ENCODE data around the gene PUM1.
"Not testable (repeated sequence)": the region's sequence is repeated elsewhere in the genome, so short reads cannot be mapped to it uniquely, and the experiment has no call there.

Gene PUM1

DNA sequence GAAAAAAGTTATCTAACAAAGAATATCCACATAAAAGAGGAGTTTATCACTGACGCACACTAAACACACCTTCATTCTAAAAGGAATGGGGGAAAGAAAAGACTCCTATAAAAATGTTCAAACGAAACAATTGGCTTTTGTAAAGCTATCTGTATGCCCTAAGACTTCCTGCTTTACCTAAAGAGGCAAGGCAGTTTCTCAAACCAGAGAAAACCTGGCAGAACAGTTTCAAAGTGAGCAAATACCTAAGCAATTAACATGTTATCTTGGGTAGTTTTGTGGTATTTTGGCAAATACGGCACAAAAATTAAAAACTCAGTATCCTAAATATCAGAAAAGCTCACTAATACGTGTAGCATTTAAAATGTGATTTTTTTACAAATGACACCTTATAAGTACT lies 1.9 kb downstream of the PUM1 start:
- no peak for DNase-seq (ENCODE audit: extremely low spot score)
- ChIA-PET POLR2A (interaction anchor here (0.6 kb wide), 1 partner anchor 144 kb away, joined by 3 read pairs; no protein-coding TSS in a partner anchor), CTCF (no interaction called here)
- TF ChIP-seq, protein P1, sequence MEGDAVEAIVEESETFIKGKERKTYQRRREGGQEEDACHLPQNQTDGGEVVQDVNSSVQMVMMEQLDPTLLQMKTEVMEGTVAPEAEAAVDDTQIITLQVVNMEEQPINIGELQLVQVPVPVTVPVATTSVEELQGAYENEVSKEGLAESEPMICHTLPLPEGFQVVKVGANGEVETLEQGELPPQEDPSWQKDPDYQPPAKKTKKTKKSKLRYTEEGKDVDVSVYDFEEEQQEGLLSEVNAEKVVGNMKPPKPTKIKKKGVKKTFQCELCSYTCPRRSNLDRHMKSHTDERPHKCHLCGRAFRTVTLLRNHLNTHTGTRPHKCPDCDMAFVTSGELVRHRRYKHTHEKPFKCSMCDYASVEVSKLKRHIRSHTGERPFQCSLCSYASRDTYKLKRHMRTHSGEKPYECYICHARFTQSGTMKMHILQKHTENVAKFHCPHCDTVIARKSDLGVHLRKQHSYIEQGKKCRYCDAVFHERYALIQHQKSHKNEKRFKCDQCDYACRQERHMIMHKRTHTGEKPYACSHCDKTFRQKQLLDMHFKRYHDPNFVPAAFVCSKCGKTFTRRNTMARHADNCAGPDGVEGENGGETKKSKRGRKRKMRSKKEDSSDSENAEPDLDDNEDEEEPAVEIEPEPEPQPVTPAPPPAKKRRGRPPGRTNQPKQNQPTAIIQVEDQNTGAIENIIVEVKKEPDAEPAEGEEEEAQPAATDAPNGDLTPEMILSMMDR (IDR thresholded peaks at IDR 0.05; ENCODE audit: control extremely low read depth, extremely low read depth, low read depth, missing control alignments), result no peak

DNA sequence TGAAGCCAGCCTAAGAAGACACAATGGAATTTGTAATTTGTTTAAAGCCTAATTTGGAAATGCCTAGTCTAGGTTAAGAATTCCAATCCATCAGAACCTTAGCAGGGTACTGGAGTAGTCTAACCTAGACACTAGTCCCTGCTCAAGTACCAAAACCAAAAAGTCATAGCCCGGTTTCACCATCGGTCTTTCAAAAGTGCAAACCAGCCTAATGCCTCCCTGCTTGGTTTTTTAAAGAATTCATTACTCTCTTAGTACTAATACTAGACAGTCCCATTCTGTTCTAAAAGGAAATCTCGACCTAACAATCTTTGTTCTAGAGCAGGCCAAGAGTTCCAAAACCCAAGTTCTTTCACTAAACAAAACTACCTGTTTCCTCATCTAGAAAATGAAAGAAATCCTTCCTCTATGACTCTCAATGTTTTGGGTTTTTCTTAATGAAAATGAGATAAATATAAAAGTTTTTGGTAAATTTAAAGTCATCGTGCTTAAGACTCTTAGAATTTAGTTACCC lies 2.6 kb downstream of the PUM1 start:
- ChIA-PET CTCF (no interaction called here), POLR2A (interaction anchor here (0.6 kb wide), 1 partner anchor 48 kb away, joined by 5 read pairs; no protein-coding TSS in a partner anchor)
- DNase-seq (ENCODE audit: extremely low spot score), result no peak

DNA sequence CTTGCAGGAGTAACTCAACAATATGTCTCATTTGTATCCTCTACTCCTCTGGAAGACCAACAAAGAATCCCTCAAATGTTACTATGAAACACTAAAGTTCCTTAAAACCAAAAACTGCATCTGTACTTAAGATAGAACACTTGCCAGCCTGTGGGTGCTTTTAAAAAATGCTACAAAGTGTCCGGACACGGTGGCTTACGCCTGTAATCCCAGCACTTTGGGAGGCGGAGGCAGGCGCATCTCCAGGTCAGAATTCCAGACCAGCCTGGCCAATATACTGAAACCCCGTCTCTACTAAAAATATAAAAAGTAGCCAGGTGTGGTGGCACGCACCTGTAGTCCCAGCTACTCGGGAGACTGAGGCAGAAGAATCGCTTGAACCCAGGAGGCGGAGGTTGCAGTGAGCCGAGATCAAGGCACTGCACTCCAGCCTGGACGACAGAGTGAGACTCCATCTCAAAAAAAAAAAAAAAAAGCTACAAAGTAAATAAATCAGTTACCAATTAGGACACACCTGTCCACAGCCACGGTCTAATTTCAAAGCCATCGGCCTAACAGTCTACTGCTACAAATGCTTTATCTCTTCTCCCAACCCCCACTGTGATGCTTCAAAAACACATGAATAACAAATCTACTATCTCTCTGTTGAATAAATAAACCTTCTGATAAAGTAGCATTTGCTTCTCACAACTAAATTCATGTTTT lies 3.2 kb downstream of the PUM1 start:
- not testable (repeated sequence) for DNase-seq (ENCODE audit: extremely low spot score)
- ChIA-PET POLR2A (interaction anchor here (0.6 kb wide), 2 partner anchors 33 to 48 kb away, joined by 4 to 5 read pairs; no protein-coding TSS in a partner anchor), CTCF (interaction anchor here (1.0 kb wide), 1 partner anchor 22 kb away, joined by 3 read pairs; no protein-coding TSS in a partner anchor)

More for the DNA sequence above, 2.6 kb downstream of the PUM1 start:
- TF ChIP-seq, protein P1 (IDR thresholded peaks at IDR 0.05; ENCODE audit: control extremely low read depth, extremely low read depth, low read depth, missing control alignments), result no peak

DNA sequence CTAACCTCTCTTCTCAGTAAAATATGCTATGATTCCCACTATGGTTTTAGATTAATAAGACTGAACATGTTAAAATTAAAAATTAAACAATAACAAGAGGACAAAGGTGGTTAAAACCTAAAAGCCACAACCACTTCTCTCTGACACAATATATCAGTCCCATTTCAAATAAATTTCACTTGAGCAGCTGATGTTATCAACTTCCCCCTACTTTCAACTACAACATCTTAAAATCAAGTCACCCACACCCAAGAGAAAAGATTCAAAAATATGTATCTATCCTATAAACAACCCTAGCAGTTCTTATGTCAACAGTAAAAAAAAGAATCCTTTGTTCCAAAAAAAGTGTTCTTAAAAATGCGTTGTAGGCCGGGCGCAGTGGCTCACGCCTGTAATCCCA lies 7.5 kb downstream of the PUM1 start:
- TF ChIP-seq, protein P1 (IDR thresholded peaks at IDR 0.05; ENCODE audit: control extremely low read depth, extremely low read depth, low read depth, missing control alignments), result no peak
- DNase-seq (ENCODE audit: extremely low spot score), result no peak
- ChIA-PET CTCF (no interaction called here), POLR2A (no interaction called here)

DNA sequence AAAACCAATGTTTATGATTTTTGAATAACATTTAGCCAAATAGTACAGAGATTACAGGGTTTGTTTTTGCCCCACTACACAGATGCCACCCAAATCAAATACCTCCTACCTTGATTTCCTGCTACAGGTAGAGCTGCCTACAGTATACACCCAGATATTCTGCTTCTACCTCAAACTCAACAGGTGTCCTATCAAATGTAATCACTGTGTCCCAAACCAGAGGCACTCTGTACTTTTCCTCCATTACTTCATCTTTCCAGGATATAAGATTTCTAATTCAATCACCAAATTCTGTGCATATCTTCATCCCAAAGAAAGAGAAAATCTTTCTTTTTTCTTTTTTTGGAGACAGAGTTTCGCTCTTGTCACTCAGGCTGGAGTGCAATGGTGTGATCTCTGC lies 9.6 kb downstream of the PUM1 start:
- ChIA-PET POLR2A (interaction anchor here (0.6 kb wide), 1 partner anchor 52 kb away, joined by 7 read pairs; no protein-coding TSS in a partner anchor), CTCF (interaction anchor here (1.4 to 2.0 kb wide), 2 partner anchors 10 to 54 kb away, joined by 3 to 5 read pairs; partner anchors contain the start of gene PUM1)
- no peak for DNase-seq (ENCODE audit: extremely low spot score)
- TF ChIP-seq, protein P1 (IDR thresholded peaks at IDR 0.05; ENCODE audit: control extremely low read depth, extremely low read depth, low read depth, missing control alignments), result no peak

DNA sequence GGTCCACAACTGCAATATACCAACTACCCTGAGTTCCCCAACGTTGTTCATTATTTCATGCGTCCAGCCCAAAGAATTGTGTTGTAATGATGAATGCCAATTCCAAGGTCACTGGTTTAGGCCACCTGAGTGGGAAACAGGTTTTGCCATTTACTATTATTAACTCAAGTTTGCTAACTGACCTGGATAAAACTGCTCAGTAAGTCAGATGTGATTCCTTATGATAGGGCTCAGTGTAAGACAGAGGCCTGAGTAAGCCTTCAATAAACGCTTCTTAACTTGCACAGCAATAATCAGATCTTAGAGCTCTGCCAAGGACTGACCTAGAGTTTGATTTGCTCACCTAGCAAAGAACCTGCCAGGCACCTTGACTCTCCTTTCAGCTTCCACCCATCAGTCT lies 10.0 kb downstream of the PUM1 start:
- DNase-seq (ENCODE audit: extremely low spot score), result no peak
- CTCF ChIA-PET, result interaction anchor here (1.4 to 2.0 kb wide), 2 partner anchors 10 to 54 kb away, joined by 3 to 5 read pairs; partner anchors contain the start of gene PUM1
- TF ChIP-seq, protein P1 (IDR thresholded peaks at IDR 0.05; ENCODE audit: control extremely low read depth, extremely low read depth, low read depth, missing control alignments), result no peak
- POLR2A ChIA-PET, result no interaction called here

DNA sequence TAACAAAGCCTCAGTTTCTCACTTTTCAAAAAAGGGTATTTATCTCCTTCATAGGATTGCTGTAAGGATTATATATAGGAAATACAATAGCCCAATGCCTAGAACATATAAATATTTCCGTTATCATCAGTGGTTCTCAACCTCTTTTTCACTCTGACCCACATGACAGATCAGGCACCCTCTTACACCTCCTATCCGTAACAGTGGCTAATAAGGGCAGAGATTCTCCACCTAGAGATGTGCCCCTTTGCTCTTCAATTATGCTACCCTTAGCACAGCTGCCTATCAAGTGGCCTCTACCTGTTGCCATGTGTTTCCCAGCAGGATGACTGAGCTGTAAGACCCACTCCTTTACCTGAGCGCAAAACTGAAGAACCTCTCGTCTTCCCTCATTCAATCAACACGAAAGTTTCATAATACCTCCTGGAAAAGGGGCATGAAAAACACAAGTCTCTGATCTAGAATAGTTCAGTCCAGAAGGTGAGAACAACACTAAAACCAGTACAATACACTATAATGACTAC lies 10.5 kb downstream of the PUM1 start:
- no peak for DNase-seq (ENCODE audit: extremely low spot score)
- CTCF ChIA-PET, result no interaction called here
- TF ChIP-seq, protein P1 (IDR thresholded peaks at IDR 0.05; ENCODE audit: control extremely low read depth, extremely low read depth, low read depth, missing control alignments), result no peak
- POLR2A ChIA-PET, result interaction anchor here (0.6 to 0.7 kb wide), 3 partner anchors 14 to 1048 kb away, joined by 6 to 8 read pairs (median 8); no protein-coding TSS in a partner anchor
